Measurements from ENCODE around the gene VAT1L. TPM values are rescaled to one million over a fixed set of nuclear protein-coding genes. Genes with fewer than 3 reads are reported as not detected.

VAT1L gene
- total RNA-seq, 1 experiment from 2014 or later = 33.8 TPM

DNA sequence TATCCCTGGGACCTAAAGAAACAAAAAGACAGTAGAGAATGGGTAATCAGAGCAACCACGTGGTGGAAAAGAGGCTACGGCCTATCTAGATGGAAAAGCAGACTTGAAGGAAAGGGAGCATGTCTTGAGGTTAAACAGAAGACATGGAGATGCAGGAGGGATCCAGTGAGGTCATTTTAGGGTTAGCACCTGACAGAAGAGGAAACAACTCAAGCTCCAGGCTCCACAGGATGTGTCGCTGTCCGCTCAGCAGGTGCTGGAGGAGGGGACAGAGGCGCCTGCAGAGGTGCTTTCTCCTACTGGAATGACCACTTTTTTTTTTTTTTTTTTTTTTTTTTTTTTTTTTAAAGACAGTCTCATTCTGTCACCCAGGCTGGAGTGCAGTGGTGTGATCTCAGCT, 186.5 kb downstream of the VAT1L start:
- no peaks in the 10 kb centered on the region for H3K9me3 ChIP-seq (ENCODE audit: control insufficient read depth, low read depth, low read length)
- H2AFZ ChIP-seq (ENCODE audit: low read length) = no peak overlapping the region
- H3K18ac ChIP-seq (ENCODE audit: insufficient read length, low read depth, low read length) = no peak overlapping the region
- Mint-ChIP-seq H3K4me3 (no peak overlapping the region), H3K27me3 (ENCODE audit: low read depth) (no peaks in the 10 kb centered on the region), H3K36me3 (ENCODE audit: insufficient read depth in 1 of 3, low read depth in 3 of 3) (peaks cover 22 to 44% (median 32%) of the 10 kb centered on the region in 3 experiments), H3K27ac (peak overlapping the region in 1 of 3 experiments; percentile 23; a peak in 2 of 7 replicates), H3K4me1 (peaks cover 26 to 40% of the 10 kb centered on the region in 2 experiments), H3K9me3 (peaks cover 0 to 3% of the 10 kb centered on the region in 2 experiments; a peak in 1 of 5 replicates)
- no peaks in the 10 kb centered on the region for H3K79me2 ChIP-seq (ENCODE audit: insufficient read depth, low read length)
- no peak overlapping the region for H2BK5ac ChIP-seq (ENCODE audit: insufficient read length, low read length)
- H2BK20ac ChIP-seq (ENCODE audit: low read depth, low read length, poor library complexity, severe bottlenecking) = no peak overlapping the region
- H3K9ac ChIP-seq (ENCODE audit: extremely low read depth, insufficient read length, low read length) = no peak overlapping the region
- no peaks in the 10 kb centered on the region for H4K20me1 ChIP-seq (ENCODE audit: control insufficient read depth, insufficient read depth, insufficient read length)
- DNase-seq = peak; percentile 79
- H3K14ac ChIP-seq (ENCODE audit: insufficient read depth, low read length) = no peak overlapping the region
- no peak overlapping the region for H3T11ph ChIP-seq (ENCODE audit: low read length)
- no peak overlapping the region for H3K23ac ChIP-seq (ENCODE audit: insufficient read length, low read depth, low read length)
- H2BK120ac ChIP-seq (ENCODE audit: low read depth, low read length, poor library complexity, severe bottlenecking) = no peak overlapping the region
- no peak overlapping the region for H3K27ac ChIP-seq (ENCODE audit: insufficient read length, low read depth, low read length)
- H2AK5ac ChIP-seq (ENCODE audit: insufficient read length, low read length) = no peak overlapping the region
- no peak overlapping the region for H3K56ac ChIP-seq (ENCODE audit: insufficient read length, low read depth, low read length)
- H3K4me2 ChIP-seq (ENCODE audit: insufficient read depth, insufficient read length, low read length) = no peak overlapping the region
- TF ChIP-seq, protein P1, sequence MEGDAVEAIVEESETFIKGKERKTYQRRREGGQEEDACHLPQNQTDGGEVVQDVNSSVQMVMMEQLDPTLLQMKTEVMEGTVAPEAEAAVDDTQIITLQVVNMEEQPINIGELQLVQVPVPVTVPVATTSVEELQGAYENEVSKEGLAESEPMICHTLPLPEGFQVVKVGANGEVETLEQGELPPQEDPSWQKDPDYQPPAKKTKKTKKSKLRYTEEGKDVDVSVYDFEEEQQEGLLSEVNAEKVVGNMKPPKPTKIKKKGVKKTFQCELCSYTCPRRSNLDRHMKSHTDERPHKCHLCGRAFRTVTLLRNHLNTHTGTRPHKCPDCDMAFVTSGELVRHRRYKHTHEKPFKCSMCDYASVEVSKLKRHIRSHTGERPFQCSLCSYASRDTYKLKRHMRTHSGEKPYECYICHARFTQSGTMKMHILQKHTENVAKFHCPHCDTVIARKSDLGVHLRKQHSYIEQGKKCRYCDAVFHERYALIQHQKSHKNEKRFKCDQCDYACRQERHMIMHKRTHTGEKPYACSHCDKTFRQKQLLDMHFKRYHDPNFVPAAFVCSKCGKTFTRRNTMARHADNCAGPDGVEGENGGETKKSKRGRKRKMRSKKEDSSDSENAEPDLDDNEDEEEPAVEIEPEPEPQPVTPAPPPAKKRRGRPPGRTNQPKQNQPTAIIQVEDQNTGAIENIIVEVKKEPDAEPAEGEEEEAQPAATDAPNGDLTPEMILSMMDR (conservative IDR thresholded peaks at IDR 0.05) = no peak
- no CpG with 5 or more reads among the region's 5 CpGs for WGBS (ENCODE audit: extremely low coverage, insufficient read length, low lambda C conversion rate)
- H3K4ac ChIP-seq (ENCODE audit: low read depth, low read length) = no peak overlapping the region
- no peaks in the 10 kb centered on the region for H3K79me1 ChIP-seq (ENCODE audit: insufficient read depth, low read depth, low read length, poor library complexity, severe bottlenecking)
- H3K23me2 ChIP-seq (ENCODE audit: insufficient read length, low read depth, low read length, poor library complexity, severe bottlenecking) = no peaks in the 10 kb centered on the region
- H4K91ac ChIP-seq (ENCODE audit: insufficient read length, low read depth, low read length) = no peak overlapping the region
- H3K4me1 ChIP-seq (ENCODE audit: insufficient read depth, low read length) = peaks cover 2% of the 10 kb centered on the region; the same call in 1 of the 2 replicates
- no peak overlapping the region for H2BK12ac ChIP-seq (ENCODE audit: insufficient read length, low read depth, low read length)
- H2BK15ac ChIP-seq (ENCODE audit: low read depth, low read length) = no peak overlapping the region
- H4K8ac ChIP-seq (replicated peaks; ENCODE audit: insufficient read length, low read depth, low read length) = no peak overlapping the region
- no peak overlapping the region for H4K5ac ChIP-seq (ENCODE audit: insufficient read length, low read depth, low read length)
- no peaks in the 10 kb centered on the region for H3K27me3 ChIP-seq (ENCODE audit: insufficient read depth, low read length)

Data from H9 (cell line).